ENCODE results near the gene TBC1D1. TPM values are rescaled to one million over a fixed set of nuclear protein-coding genes. Genes with fewer than 3 reads are reported as not detected.

TBC1D1 gene
- total RNA-seq, 2 experiments from 2014 or later, result 40.7 to 46.5 TPM

DNA sequence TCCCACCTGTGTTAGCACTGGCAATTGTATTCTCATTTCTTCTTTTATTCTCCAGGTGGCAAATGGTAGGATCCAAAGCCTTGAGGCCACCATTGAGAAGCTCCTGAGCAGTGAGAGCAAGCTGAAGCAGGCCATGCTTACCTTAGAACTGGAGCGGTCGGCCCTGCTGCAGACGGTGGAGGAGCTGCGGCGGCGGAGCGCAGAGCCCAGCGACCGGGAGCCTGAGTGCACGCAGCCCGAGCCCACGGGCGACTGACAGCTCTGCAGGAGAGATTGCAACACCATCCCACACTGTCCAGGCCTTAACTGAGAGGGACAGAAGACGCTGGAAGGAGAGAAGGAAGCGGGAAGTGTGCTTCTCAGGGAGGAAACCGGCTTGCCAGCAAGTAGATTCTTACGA, 246.2 kb downstream of the TBC1D1 start:
- H3K4me3 ChIP-seq (ENCODE audit: low read length), result no peak overlapping the region
- peaks cover 13% of the 10 kb centered on the region for H3K4me1 Mint-ChIP-seq (ENCODE audit: low read depth)
- DNase-seq (no peak), ATAC-seq (ENCODE audit: poor library complexity) (no peak)
- H3K4me1 ChIP-seq (ENCODE audit: insufficient read depth, low read length), result peaks cover 14% of the 10 kb centered on the region
- intact Hi-C loops (cut with DNase I, micrococcal nuclease), result no loop called here
- H3K9me3 Mint-ChIP-seq, result no peaks in the 10 kb centered on the region
- H3K27ac Mint-ChIP-seq, result no peak overlapping the region
- no peaks in the 10 kb centered on the region for H3K27me3 ChIP-seq (ENCODE audit: control insufficient read depth in 1 of 2, insufficient read depth in 2 of 2, low read length in 2 of 2)
- peaks cover 65% of the 10 kb centered on the region for H3K36me3 ChIP-seq (ENCODE audit: insufficient read depth, low read length)
- no peak overlapping the region for H3K4me3 Mint-ChIP-seq
- CTCF ChIA-PET, result no interaction called here
- H3K27me3 Mint-ChIP-seq, result no peaks in the 10 kb centered on the region
- POLR2A ChIA-PET, result no interaction called here
- H3K9me3 ChIP-seq (ENCODE audit: control insufficient read depth in 1 of 2, insufficient read depth in 1 of 2, low read length in 2 of 2), result no peaks in the 10 kb centered on the region
- H3K36me3 Mint-ChIP-seq (ENCODE audit: low read depth), result peaks cover 91% of the 10 kb centered on the region
- TF ChIP-seq, protein P1, sequence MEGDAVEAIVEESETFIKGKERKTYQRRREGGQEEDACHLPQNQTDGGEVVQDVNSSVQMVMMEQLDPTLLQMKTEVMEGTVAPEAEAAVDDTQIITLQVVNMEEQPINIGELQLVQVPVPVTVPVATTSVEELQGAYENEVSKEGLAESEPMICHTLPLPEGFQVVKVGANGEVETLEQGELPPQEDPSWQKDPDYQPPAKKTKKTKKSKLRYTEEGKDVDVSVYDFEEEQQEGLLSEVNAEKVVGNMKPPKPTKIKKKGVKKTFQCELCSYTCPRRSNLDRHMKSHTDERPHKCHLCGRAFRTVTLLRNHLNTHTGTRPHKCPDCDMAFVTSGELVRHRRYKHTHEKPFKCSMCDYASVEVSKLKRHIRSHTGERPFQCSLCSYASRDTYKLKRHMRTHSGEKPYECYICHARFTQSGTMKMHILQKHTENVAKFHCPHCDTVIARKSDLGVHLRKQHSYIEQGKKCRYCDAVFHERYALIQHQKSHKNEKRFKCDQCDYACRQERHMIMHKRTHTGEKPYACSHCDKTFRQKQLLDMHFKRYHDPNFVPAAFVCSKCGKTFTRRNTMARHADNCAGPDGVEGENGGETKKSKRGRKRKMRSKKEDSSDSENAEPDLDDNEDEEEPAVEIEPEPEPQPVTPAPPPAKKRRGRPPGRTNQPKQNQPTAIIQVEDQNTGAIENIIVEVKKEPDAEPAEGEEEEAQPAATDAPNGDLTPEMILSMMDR (IDR thresholded peaks at IDR 0.05), result no peak
- no peak overlapping the region for H3K27ac ChIP-seq (ENCODE audit: low read depth in 1 of 2, low read length in 2 of 2)

DNA sequence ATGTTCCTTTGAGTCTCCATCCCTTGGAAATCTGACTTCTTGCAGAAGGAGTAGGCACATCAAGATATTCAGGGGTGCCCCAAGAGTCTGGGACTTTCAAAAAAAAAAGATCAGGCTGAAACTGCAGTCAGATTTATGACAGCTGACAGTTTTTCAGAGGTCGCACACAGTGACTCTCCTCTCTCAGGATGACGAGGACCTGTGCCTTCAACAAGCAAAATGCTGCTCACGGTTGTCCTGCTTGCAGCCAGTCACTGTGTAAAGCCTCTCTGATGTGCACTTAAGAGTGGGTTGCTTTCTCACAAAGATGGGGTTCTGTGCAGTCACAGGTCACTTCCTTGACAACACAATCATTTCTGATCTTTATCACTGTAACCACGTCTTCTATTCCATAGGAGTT, 247.5 kb downstream of the TBC1D1 start:
- Mint-ChIP-seq H3K27ac (no peak overlapping the region), H3K4me1 (ENCODE audit: low read depth) (no peaks in the 10 kb centered on the region), H3K27me3 (no peaks in the 10 kb centered on the region), H3K36me3 (ENCODE audit: low read depth) (peaks cover 79% of the 10 kb centered on the region), H3K4me3 (no peak overlapping the region), H3K9me3 (no peaks in the 10 kb centered on the region)
- H3K27ac ChIP-seq (ENCODE audit: low read depth in 1 of 2, low read length in 2 of 2), result no peak overlapping the region
- H3K36me3 ChIP-seq (ENCODE audit: insufficient read depth, low read length), result peaks cover 62% of the 10 kb centered on the region
- TF ChIP-seq, protein P1 (IDR thresholded peaks at IDR 0.05), result no peak
- H3K4me3 ChIP-seq (ENCODE audit: low read length), result no peak overlapping the region
- intact Hi-C loops (cut with DNase I, micrococcal nuclease), result no loop called here
- DNase-seq, result no peak
- peaks cover 4% of the 10 kb centered on the region for H3K4me1 ChIP-seq (ENCODE audit: insufficient read depth, low read length)
- ChIA-PET CTCF (no interaction called here), POLR2A (no interaction called here)
- H3K9me3 ChIP-seq (ENCODE audit: control insufficient read depth in 1 of 2, insufficient read depth in 1 of 2, low read length in 2 of 2), result no peaks in the 10 kb centered on the region
- no peaks in the 10 kb centered on the region for H3K27me3 ChIP-seq (ENCODE audit: control insufficient read depth in 1 of 2, insufficient read depth in 2 of 2, low read length in 2 of 2)
- no peak for ATAC-seq (ENCODE audit: poor library complexity)

DNA sequence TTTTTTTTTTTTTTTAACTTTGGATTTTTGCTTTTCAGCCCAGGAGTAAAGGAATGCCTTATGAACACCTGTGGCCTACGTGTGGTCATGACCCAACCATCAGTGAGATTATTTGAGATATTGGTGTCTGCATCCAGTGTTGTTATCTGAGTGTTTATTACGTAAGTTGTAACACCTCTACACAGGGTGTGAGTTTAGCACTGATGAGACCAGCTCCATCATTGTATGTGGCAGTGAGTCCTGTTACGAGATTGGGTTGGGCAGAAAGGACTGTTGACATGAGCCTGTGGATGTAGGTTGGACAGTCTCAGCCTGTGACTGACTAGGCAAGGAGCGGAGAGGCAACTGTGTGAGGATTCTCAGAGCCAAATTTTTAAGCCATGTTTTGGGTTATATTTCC, 248.3 kb downstream of the TBC1D1 start:
- TF ChIP-seq, protein P1 (IDR thresholded peaks at IDR 0.05), result no peak
- Histone ChIP-seq H3K27me3 (ENCODE audit: control insufficient read depth in 1 of 2, insufficient read depth in 2 of 2, low read length in 2 of 2) (no peaks in the 10 kb centered on the region), H3K36me3 (ENCODE audit: insufficient read depth, low read length) (peaks cover 55% of the 10 kb centered on the region), H3K4me3 (ENCODE audit: low read length) (no peak overlapping the region), H3K4me1 (ENCODE audit: insufficient read depth, low read length) (peaks cover 4% of the 10 kb centered on the region), H3K9me3 (ENCODE audit: control insufficient read depth in 1 of 2, insufficient read depth in 1 of 2, low read length in 2 of 2) (no peaks in the 10 kb centered on the region), H3K27ac (ENCODE audit: low read depth in 1 of 2, low read length in 2 of 2) (no peak overlapping the region)
- H3K36me3 Mint-ChIP-seq (ENCODE audit: low read depth), result peaks cover 71% of the 10 kb centered on the region
- POLR2A ChIA-PET, result no interaction called here
- DNase-seq (no peak), ATAC-seq (ENCODE audit: poor library complexity) (no peak)
- intact Hi-C loops (cut with DNase I, micrococcal nuclease), result no loop called here
- no peaks in the 10 kb centered on the region for H3K9me3 Mint-ChIP-seq
- no peaks in the 10 kb centered on the region for H3K4me1 Mint-ChIP-seq (ENCODE audit: low read depth)
- H3K27me3 Mint-ChIP-seq, result no peaks in the 10 kb centered on the region
- H3K27ac Mint-ChIP-seq, result no peak overlapping the region
- CTCF ChIA-PET, result interaction anchor here (0.6 kb wide), 1 partner anchor 40 kb away, joined by 3 read pairs; no protein-coding TSS in a partner anchor
- no peak overlapping the region for H3K4me3 Mint-ChIP-seq

Data from CD4-positive, alpha-beta T cell (primary cell).